ENCODE data around the gene BRMS1. TPM values are rescaled to one million over a fixed set of nuclear protein-coding genes. Genes with fewer than 3 reads are reported as not detected.
A peak's percentile ranks its signal among the peaks of the same experiment; 100 is the strongest.

Gene BRMS1
- total and polyA plus RNA-seq, 2 donors from 2014 or later: 32.8 to 69.7 TPM

DNA sequence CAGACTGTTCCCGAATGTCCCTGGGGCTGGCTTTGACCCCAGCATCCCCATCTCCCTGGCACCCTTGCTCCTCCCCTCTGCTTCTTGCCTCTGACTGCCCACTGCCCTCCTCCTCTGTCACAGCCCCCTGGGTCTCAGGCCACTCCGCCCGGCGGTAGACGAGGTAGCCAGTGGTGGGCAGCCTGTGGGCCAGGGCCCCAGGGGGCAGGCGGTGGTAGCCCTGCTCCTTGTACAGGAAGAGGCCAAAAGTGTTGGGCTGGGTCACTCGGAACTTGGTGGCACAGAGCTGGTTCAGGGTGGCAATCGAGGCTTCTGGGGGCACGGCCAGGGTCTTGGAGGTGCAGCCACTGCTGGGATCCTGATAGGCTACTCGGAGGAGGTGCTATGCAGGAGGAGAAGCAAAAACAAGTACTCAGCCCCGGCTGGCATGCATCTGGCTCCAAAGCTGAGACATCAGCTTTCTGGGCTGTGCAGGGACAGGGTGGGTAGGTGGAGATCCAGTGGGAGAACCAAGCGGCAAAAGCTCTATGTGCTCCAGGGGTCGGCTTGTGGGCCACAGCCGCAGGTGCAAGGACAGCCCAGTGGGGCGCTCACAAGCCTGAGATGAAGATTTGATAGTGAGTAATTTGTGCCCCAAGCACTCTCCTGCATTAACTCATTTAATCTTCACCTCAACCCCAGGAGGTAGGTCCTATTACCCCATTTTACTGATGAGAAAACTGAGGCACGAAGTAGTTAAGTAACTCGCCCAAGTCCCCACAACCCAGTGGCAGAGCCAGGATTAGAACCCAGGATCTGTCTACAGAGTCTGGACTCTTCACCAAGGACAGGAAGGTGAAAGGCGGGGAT lies 12.3 kb downstream of the BRMS1 start:
- Histone ChIP-seq H3K9ac (ENCODE audit: low read length in 3 of 3) (no peak overlapping the region), H3K27me3 (ENCODE audit: control insufficient read depth, insufficient read depth, low read length) (no peaks in the 10 kb centered on the region), H3K36me3 (ENCODE audit: control insufficient read depth in 2 of 3, insufficient read depth in 3 of 3, low read length in 3 of 3) (no peaks in the 10 kb centered on the region), H3K27ac (ENCODE audit: low read depth in 2 of 2, low read length in 2 of 2) (no peak overlapping the region), H3K4me1 (ENCODE audit: control insufficient read depth in 2 of 3, insufficient read depth in 2 of 3, low read depth in 1 of 3, low read length in 3 of 3) (peaks cover 2 to 20% (median 11%) of the 10 kb centered on the region in 3 donors), H3K9me3 (ENCODE audit: control insufficient read depth in 2 of 3, insufficient read depth in 1 of 3, low read length in 3 of 3) (no peaks in the 10 kb centered on the region), H3K4me3 (ENCODE audit: low read length in 3 of 3) (no peak overlapping the region)
- intact Hi-C loops (cut with DNase I): no loop called here
- DNase-seq (peak in 1 of 5 donors; percentile 45), FAIRE-seq (no peak)
- TF ChIP-seq, protein P1, sequence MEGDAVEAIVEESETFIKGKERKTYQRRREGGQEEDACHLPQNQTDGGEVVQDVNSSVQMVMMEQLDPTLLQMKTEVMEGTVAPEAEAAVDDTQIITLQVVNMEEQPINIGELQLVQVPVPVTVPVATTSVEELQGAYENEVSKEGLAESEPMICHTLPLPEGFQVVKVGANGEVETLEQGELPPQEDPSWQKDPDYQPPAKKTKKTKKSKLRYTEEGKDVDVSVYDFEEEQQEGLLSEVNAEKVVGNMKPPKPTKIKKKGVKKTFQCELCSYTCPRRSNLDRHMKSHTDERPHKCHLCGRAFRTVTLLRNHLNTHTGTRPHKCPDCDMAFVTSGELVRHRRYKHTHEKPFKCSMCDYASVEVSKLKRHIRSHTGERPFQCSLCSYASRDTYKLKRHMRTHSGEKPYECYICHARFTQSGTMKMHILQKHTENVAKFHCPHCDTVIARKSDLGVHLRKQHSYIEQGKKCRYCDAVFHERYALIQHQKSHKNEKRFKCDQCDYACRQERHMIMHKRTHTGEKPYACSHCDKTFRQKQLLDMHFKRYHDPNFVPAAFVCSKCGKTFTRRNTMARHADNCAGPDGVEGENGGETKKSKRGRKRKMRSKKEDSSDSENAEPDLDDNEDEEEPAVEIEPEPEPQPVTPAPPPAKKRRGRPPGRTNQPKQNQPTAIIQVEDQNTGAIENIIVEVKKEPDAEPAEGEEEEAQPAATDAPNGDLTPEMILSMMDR (IDR thresholded peaks at IDR 0.05; ENCODE audit: borderline replicate concordance, extremely low read depth, insufficient read depth): no peak

DNA sequence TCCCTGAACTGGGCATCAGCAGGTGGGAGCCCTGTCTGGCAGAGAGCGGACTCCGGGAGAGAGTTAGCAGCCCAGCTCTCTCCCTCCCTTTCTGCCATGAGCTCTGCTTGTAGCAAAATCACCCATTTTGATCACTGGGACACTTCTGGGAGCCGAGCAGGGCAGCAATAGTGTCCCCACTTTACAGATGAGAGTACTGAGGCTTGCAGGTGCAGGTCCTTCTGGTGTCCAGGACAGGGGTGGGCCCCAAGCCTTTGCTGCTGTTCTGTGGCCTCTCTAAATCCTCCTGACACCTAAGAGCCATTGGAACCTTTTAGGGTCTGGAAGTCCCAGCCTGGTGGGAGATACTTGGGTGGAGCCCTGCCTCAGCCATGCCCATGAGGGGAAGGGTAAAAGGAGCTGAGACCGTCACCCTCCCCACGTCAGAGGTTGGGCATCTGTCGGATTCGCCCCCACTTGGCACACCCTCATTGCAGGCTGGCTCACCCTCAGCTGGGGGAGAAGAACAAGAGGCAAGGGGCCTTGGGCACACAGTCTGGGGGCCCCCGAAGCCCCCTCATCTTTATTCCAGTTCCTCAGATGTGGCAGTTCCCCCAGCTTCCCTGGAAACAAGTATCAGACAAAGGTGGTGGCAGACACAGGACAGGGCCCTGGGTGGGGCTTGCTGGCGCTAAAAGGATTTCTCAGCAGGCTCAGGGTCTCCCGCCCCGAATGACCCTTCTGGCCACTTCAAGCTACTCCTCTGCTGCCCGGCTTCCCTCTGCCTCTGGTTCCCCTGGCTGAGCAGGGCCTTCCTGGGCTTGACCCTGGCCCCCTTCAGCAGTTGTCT lies 13.1 kb downstream of the BRMS1 start:
- Histone ChIP-seq H3K4me1 (ENCODE audit: control insufficient read depth in 2 of 3, insufficient read depth in 2 of 3, low read depth in 1 of 3, low read length in 3 of 3) (peaks cover 1 to 22% (median 11%) of the 10 kb centered on the region in 3 donors), H3K9me3 (ENCODE audit: control insufficient read depth in 2 of 3, insufficient read depth in 1 of 3, low read length in 3 of 3) (no peaks in the 10 kb centered on the region), H3K4me3 (ENCODE audit: low read length in 3 of 3) (no peak overlapping the region), H3K27ac (ENCODE audit: low read depth in 2 of 2, low read length in 2 of 2) (no peak overlapping the region), H3K27me3 (ENCODE audit: control insufficient read depth, insufficient read depth, low read length) (no peaks in the 10 kb centered on the region), H3K36me3 (ENCODE audit: control insufficient read depth in 2 of 3, insufficient read depth in 3 of 3, low read length in 3 of 3) (no peaks in the 10 kb centered on the region), H3K9ac (ENCODE audit: low read length in 3 of 3) (no peak overlapping the region)
- TF ChIP-seq, protein P1 (IDR thresholded peaks at IDR 0.05; ENCODE audit: borderline replicate concordance, extremely low read depth, insufficient read depth): no peak
- FAIRE-seq (no peak), DNase-seq (peak in 1 of 5 donors; percentile 56)
- intact Hi-C loops (cut with DNase I): no loop called here

DNA sequence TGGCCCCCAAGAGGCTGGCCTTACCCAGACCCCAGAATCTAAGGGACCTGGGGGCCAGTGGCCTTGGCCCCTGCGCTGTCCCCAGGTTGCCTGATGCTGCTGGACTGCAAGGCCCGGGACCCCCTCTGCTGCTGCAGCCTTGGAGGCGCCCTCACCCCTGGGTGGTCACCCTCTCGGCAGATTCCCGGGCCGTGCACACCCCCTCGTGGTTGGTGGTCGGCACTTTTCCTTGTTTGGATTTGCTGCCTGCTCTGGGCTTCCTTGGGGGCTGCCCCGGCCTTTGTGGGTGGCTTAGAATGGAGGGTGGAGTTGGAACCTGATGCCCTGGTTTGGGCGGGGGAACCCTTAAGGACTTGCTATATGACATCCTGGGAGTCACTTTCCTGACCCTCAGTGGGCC lies 14.0 kb downstream of the BRMS1 start:
- no peak overlapping the region for H3K4me3 ChIP-seq (ENCODE audit: low read length in 3 of 3)
- H3K9me3 ChIP-seq (ENCODE audit: control insufficient read depth in 2 of 3, insufficient read depth in 1 of 3, low read length in 3 of 3): no peaks in the 10 kb centered on the region
- H3K27me3 ChIP-seq (ENCODE audit: control insufficient read depth, insufficient read depth, low read length): no peaks in the 10 kb centered on the region
- TF ChIP-seq, protein P1 (IDR thresholded peaks at IDR 0.05; ENCODE audit: borderline replicate concordance, extremely low read depth, insufficient read depth): no peak
- intact Hi-C loops (cut with DNase I): no loop called here
- H3K9ac ChIP-seq (ENCODE audit: low read length in 3 of 3): no peak overlapping the region
- FAIRE-seq: no peak
- peaks cover 0 to 20% (median 11%) of the 10 kb centered on the region in 3 donors for H3K4me1 ChIP-seq (ENCODE audit: control insufficient read depth in 2 of 3, insufficient read depth in 2 of 3, low read depth in 1 of 3, low read length in 3 of 3)
- no peak overlapping the region for H3K27ac ChIP-seq (ENCODE audit: low read depth in 2 of 2, low read length in 2 of 2)
- DNase-seq: peak in 1 of 5 donors; percentile 66
- no peaks in the 10 kb centered on the region for H3K36me3 ChIP-seq (ENCODE audit: control insufficient read depth in 2 of 3, insufficient read depth in 3 of 3, low read length in 3 of 3)

Measured in kidney (tissue), 14 donors.